Glutamatergic neuron (in vitro differentiated cells): ENCODE results near the gene TMX3. TPM values are rescaled to one million over a fixed set of nuclear protein-coding genes. Genes with fewer than 3 reads are reported as not detected.

Experiments
- DNase-seq: peaks from one replicate; pipeline ENCODE4 v3.0.0; 2022
- H3K27ac Mint-ChIP-seq: one replicate; pipeline ENCODE4 v1.8.0; 2020; ENCODE audit warnings: mild to moderate bottlenecking, mixed read lengths, inconsistent platforms; ENCODE audit not compliant: unreplicated experiment
- H3K27me3 Mint-ChIP-seq: one replicate; pipeline ENCODE4 v1.8.0; 2020; ENCODE audit warnings: mild to moderate bottlenecking, moderate library complexity, mixed read lengths, inconsistent platforms; ENCODE audit not compliant: unreplicated experiment
- H3K36me3 Mint-ChIP-seq: one replicate; pipeline ENCODE4 v1.8.0; 2020; ENCODE audit warnings: mild to moderate bottlenecking, mixed read lengths, inconsistent platforms; ENCODE audit not compliant: unreplicated experiment
- H3K4me1 Mint-ChIP-seq: one replicate; pipeline ENCODE4 v1.8.0; 2020; ENCODE audit warnings: mild to moderate bottlenecking, low read depth, mixed read lengths, inconsistent platforms; ENCODE audit not compliant: unreplicated experiment
- H3K4me3 Mint-ChIP-seq: one replicate; pipeline ENCODE4 v1.8.0; 2020; ENCODE audit warnings: mild to moderate bottlenecking, mixed read lengths, inconsistent platforms; ENCODE audit not compliant: unreplicated experiment
- H3K9me3 Mint-ChIP-seq: one replicate; pipeline ENCODE4 v1.8.0; 2020; ENCODE audit warnings: mild to moderate bottlenecking, moderate library complexity, mixed read lengths, inconsistent platforms; ENCODE audit not compliant: unreplicated experiment
- total RNA-seq: library from RNA; stranded (reverse); fragmentation: NEBNext Ultra II Directional; extraction: Animal tissue kit (Norgen Biotek cat#: 25700); gene quantifications from one replicate; pipeline ENCODE4 v1.2.1, GENCODE V29; 2021; ENCODE audit not compliant: unreplicated experiment
- TF ChIP-seq, protein P1 (sequence below): fragments of 200-600 bp; sonication (generic); IDR thresholded peaks from one replicate; pipeline ENCODE4 v1.5.0; 2021; ENCODE audit not compliant: partially characterized antibody, unreplicated experiment

Gene TMX3
- total RNA-seq, 1 donor from 2014 or later, result 68.6 TPM

DNA sequence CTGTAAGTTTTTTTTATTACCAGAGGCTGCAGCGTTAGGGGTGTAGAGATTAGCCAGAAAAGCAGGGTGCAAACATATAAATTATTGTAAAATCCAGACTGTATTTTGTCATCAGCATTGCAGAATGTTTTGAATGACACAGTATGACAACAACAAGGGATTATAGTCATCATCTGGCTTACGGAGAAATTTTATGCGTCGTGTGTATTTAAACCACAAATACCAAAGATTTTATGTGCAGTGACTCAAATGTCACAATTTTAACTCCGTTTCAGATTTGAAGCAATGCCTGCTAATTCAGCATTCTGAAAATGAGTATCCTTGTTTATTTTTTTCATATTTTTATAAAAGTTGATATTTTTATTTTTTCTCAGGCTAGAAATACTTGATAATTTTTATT, 19.4 kb upstream of the TMX3 start:
- TF ChIP-seq, protein P1, sequence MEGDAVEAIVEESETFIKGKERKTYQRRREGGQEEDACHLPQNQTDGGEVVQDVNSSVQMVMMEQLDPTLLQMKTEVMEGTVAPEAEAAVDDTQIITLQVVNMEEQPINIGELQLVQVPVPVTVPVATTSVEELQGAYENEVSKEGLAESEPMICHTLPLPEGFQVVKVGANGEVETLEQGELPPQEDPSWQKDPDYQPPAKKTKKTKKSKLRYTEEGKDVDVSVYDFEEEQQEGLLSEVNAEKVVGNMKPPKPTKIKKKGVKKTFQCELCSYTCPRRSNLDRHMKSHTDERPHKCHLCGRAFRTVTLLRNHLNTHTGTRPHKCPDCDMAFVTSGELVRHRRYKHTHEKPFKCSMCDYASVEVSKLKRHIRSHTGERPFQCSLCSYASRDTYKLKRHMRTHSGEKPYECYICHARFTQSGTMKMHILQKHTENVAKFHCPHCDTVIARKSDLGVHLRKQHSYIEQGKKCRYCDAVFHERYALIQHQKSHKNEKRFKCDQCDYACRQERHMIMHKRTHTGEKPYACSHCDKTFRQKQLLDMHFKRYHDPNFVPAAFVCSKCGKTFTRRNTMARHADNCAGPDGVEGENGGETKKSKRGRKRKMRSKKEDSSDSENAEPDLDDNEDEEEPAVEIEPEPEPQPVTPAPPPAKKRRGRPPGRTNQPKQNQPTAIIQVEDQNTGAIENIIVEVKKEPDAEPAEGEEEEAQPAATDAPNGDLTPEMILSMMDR, result no peak
- Mint-ChIP-seq H3K27ac (no peak overlapping the region), H3K36me3 (no peaks in the 10 kb centered on the region), H3K27me3 (peaks cover 2% of the 10 kb centered on the region), H3K4me3 (no peak overlapping the region), H3K4me1 (peaks cover 5% of the 10 kb centered on the region), H3K9me3 (peaks cover 1% of the 10 kb centered on the region)
- no peak for DNase-seq

DNA sequence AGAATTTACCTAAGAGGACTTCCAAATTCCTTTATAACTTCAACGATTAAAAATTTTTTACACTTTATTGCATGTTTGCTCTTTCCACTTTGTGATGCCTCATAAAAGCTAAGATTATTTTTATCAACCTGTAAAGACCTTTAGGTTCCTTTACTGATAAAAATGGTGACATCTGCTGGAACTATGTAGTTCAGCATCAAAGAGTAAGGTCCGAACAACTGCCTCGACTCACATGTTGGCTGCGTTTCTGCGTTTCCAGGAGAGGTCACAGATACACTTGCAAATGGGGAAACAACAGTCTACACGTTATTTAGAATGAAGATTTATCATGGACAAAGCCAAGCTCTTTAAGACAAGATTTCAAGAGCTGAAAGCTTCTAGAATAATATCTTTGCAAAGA, 18.8 kb upstream of the TMX3 start:
- TF ChIP-seq, protein P1, result no peak
- Mint-ChIP-seq H3K4me1 (peaks cover 5% of the 10 kb centered on the region), H3K4me3 (no peak overlapping the region), H3K36me3 (no peaks in the 10 kb centered on the region), H3K9me3 (peaks cover 1% of the 10 kb centered on the region), H3K27ac (no peak overlapping the region), H3K27me3 (peaks cover 2% of the 10 kb centered on the region)
- no peak for DNase-seq

DNA sequence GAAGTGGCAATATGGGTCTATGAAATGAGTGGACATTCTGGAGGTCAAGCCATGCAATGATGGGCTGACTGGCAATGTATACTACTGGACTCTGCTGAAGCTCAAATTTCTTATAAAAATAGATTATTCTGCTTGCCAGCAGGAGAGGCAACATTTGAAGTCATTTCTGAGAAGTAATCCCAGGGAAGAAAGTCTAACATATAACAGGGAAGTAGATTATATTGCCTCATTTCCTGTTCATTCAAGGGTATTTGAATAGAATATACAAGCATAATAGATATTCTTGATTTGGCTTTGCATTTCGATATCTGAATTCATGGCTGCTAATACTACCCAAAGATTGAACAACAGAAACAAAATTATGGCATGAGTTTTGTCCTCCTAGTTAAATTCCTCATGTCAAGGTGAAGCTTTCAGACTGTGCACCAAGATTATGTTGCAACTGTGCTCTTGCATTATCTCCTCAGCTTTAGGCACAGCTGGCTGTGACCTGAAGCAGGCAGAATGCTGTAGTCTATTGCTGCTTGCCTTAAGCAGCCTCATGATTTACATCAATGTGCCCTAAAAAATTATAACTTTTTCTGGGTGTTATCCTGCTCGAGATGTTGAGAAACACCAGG, 13.3 kb upstream of the TMX3 start:
- H3K4me3 Mint-ChIP-seq, result no peak overlapping the region
- no peaks in the 10 kb centered on the region for H3K27me3 Mint-ChIP-seq
- H3K36me3 Mint-ChIP-seq, result no peaks in the 10 kb centered on the region
- H3K9me3 Mint-ChIP-seq, result no peaks in the 10 kb centered on the region
- TF ChIP-seq, protein P1, result no peak
- H3K4me1 Mint-ChIP-seq, result no peaks in the 10 kb centered on the region
- no peak for DNase-seq
- H3K27ac Mint-ChIP-seq, result no peak overlapping the region

DNA sequence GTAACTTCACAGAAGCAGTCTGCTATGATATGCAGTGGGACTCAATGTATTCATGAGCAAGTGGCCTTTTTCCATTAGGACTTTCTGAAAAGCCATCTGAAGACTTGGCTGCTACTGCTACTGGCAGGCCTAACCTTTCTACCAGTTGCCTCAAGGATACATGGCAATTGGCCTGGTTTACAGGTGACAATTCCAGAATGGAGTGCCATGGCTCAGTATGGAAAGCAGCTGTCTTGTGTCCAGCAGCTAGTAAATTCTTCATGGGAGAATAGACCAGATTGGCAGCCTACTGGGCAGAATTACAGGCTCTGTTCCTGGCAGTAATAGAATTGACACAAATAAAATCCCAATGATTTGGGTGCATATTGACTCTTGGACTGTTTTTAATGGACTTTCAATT, 12.6 kb upstream of the TMX3 start:
- no peak overlapping the region for H3K27ac Mint-ChIP-seq
- no peaks in the 10 kb centered on the region for H3K27me3 Mint-ChIP-seq
- no peak for DNase-seq
- H3K9me3 Mint-ChIP-seq, result no peaks in the 10 kb centered on the region
- H3K4me3 Mint-ChIP-seq, result no peak overlapping the region
- no peaks in the 10 kb centered on the region for H3K4me1 Mint-ChIP-seq
- H3K36me3 Mint-ChIP-seq, result no peaks in the 10 kb centered on the region
- TF ChIP-seq, protein P1, result no peak

DNA sequence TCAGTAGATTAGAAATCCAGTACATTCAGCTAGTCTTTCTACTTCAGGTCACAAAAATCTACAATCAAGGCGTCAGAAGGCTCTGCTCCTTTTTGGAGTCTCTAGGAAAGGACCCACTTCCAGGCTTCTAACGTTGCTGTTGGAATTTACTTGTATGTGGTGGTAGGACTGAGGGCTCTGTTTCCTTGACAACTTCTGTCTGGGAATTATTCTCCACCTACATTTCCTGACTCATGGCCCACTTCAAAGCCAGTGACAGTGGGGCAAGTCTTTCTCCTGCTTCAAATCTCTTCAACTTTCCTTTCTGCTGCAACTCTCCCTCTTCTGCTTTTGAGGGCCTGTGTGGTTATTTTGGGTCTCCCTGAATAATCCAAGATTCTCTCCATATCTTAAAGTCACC, 10.4 kb upstream of the TMX3 start:
- H3K27ac Mint-ChIP-seq, result no peak overlapping the region
- TF ChIP-seq, protein P1, result no peak
- H3K27me3 Mint-ChIP-seq, result no peaks in the 10 kb centered on the region
- H3K36me3 Mint-ChIP-seq, result no peaks in the 10 kb centered on the region
- H3K4me1 Mint-ChIP-seq, result no peaks in the 10 kb centered on the region
- no peak for DNase-seq
- H3K9me3 Mint-ChIP-seq, result no peaks in the 10 kb centered on the region
- no peak overlapping the region for H3K4me3 Mint-ChIP-seq
